GM15510 (cell line): Measurements from ENCODE around the gene KLK13.

ENCODE experiments used
- POLR2A ChIP-seq: IDR thresholded peaks from 3 replicates; pipeline ENCODE4 v1.6.1; 2011; ENCODE audit warnings: borderline replicate concordance; ENCODE audit not compliant: insufficient read length; ENCODE audit errors: extremely low read depth

KLK13 gene

GRCh38 chr19:51064534-51065220 is at the start of gene KLK13:
TSS of gene KLK13 (minus strand) at chr19:51065092. CDS start at chr19:51065067, 25 bp downstream.
- TF ChIP-seq POLR2A = no peak

GRCh38 chr19:51114087-51114729 is 49.3 kb upstream of the KLK13 start:
- TF ChIP-seq POLR2A = no peak

- TF ChIP-seq POLR2A = no peak
These were observed 46.7 kb upstream of the KLK13 start for GRCh38 chr19:51111606-51112005.

- TF ChIP-seq POLR2A = no peak
These were observed 45.7 kb upstream of the KLK13 start for GRCh38 chr19:51110666-51110971.

- TF ChIP-seq POLR2A = no peak
These were observed 43.9 kb upstream of the KLK13 start for GRCh38 chr19:51108805-51109146.

- TF ChIP-seq POLR2A = peak; percentile 75
These were observed 43.3 kb upstream of the KLK13 start, which contains the start of gene CTU1 for GRCh38 chr19:51108066-51108804. TSS of gene CTU1 (minus strand) at chr19:51108409. CDS start at chr19:51104569, 3,840 bp downstream.

GRCh38 chr19:51107406-51108065 is 42.6 kb upstream of the KLK13 start:
- no peak for TF ChIP-seq POLR2A

GRCh38 chr19:51103926-51104341 is 39.0 kb upstream of the KLK13 start:
- TF ChIP-seq POLR2A = no peak

GRCh38 chr19:51102991-51103390 is 38.1 kb upstream of the KLK13 start:
- TF ChIP-seq POLR2A = no peak

- TF ChIP-seq POLR2A = no peak
These were observed 36.4 kb upstream of the KLK13 start for GRCh38 chr19:51101171-51101865.

GRCh38 chr19:51100601-51101000 is 35.7 kb upstream of the KLK13 start:
- no peak for TF ChIP-seq POLR2A

- TF ChIP-seq POLR2A = no peak
These were observed 34.1 kb upstream of the KLK13 start for GRCh38 chr19:51099047-51099382.

- no peak for TF ChIP-seq POLR2A
These were observed 33.6 kb upstream of the KLK13 start for GRCh38 chr19:51098365-51099046.

GRCh38 chr19:51097796-51098195 is 32.9 kb upstream of the KLK13 start:
- TF ChIP-seq POLR2A = no peak
